ENCODE results near the gene TMPRSS13.

GRCh38 chr11:117949062-117949461 is 19.9 kb upstream of the TMPRSS13 start:
- TF ChIP-seq E2F6 (IDR thresholded peaks at IDR 0.05; ENCODE audit: borderline replicate concordance in 1 of 2, extremely low read depth in 1 of 2, insufficient read depth in 1 of 2, insufficient read length in 1 of 2, low read depth in 1 of 2, low read length in 1 of 2, poor library complexity in 1 of 2, severe bottlenecking in 1 of 2) (no peak), GTF2F1 (IDR thresholded peaks at IDR 0.05; ENCODE audit: low read depth, low read length) (no peak), POLR2A (conservative IDR thresholded peaks at IDR 0.05) (no peak), CTCF (IDR thresholded peaks at IDR 0.05 in 2 of 3, conservative IDR thresholded peaks at IDR 0.05 in 1 of 3; ENCODE audit: insufficient read depth in 2 of 3, low read depth in 1 of 3, low read length in 3 of 3) (no peak), KDM1A (IDR thresholded peaks at IDR 0.05) (no peak), NFXL1 (CRISPR knock-in tag; IDR thresholded peaks at IDR 0.05) (no peak), NFRKB (IDR thresholded peaks at IDR 0.05; ENCODE audit: low read depth) (no peak), EZH2 (IDR thresholded peaks at IDR 0.05; ENCODE audit: borderline replicate concordance, low read depth, low read length) (no peak), ZNF24 (IDR thresholded peaks at IDR 0.05) (no peak), SMARCA5 (IDR thresholded peaks at IDR 0.05) (no peak)

All from K562 (cell line).